OCI-LY7 (cell line): Measurements from ENCODE around the gene EIF3F. TPM values are rescaled to one million over a fixed set of nuclear protein-coding genes. Genes with fewer than 3 reads are reported as not detected.

Experiments
- Bru-seq: library from RNA; stranded (reverse); fragments of 400-500 nt; gene quantifications from one replicate; lab custom pipeline; 2021; lab: Mats Ljungman, UMichigan
- BruChase-seq, 2 experiments: library from RNA; stranded (reverse); fragments of 400-500 nt; gene quantifications; one replicate each; lab custom pipeline; 2021; lab: Mats Ljungman, UMichigan
- BruUV-seq: library from RNA; stranded (reverse); fragments of 400-500 nt; replicated peaks from 2 replicates; lab custom pipeline; 2021; lab: Mats Ljungman, UMichigan
- CTCF ChIA-PET: fragments of 300-600 bp; sonication (Branson Sonifier 250); formaldehyde crosslinking; loops from one replicate; lab custom pipeline; 2022; ENCODE audit warnings: antibody characterized with exemption; ENCODE audit not compliant: unreplicated experiment; lab: Charles Lee
- POLR2A ChIA-PET: fragments of 300-600 bp; sonication (Branson Sonifier 250); formaldehyde crosslinking; loops from one replicate; lab custom pipeline; 2022; ENCODE audit warnings: antibody characterized with exemption; lab: Charles Lee
- DNase-seq: peaks from one replicate; pipeline ENCODE4 v3.0.0-alpha.2; 2015; ENCODE audit warnings: low spot score
- H2AFZ ChIP-seq: fragments of 200-600 bp; sonication (generic), shearing (Covaris generic); 2 replicates; pipeline ENCODE4 v1.6.1; 2014; ENCODE audit warnings: mild to moderate bottlenecking, antibody characterized with exemption, low read length, moderate library complexity
- H3K27ac ChIP-seq: fragments of 200-600 bp; sonication (generic); 2 replicates; pipeline ENCODE4 v1.5.1; 2014; ENCODE audit warnings: mixed run types, low read depth, mild to moderate bottlenecking, moderate library complexity, low read length, inconsistent platforms; ENCODE audit not compliant: poor library complexity, severe bottlenecking
- H3K36me3 ChIP-seq: fragments of 200-600 bp; sonication (generic); 2 replicates; pipeline ENCODE4 v1.6.1; 2014; ENCODE audit warnings: mild to moderate bottlenecking, antibody characterized with exemption, low read length, moderate library complexity, mixed read lengths; ENCODE audit not compliant: insufficient read depth
- H3K4me1 ChIP-seq: fragments of 200-600 bp; sonication (generic); 2 replicates; pipeline ENCODE4 v1.5.1; 2014; ENCODE audit warnings: mild to moderate bottlenecking, low read length; ENCODE audit not compliant: insufficient read depth, poor library complexity, severe bottlenecking
- H3K4me2 ChIP-seq: fragments of 200-600 bp; sonication (generic); 2 replicates; pipeline ENCODE4 v1.6.1; 2014; ENCODE audit warnings: mild to moderate bottlenecking, low read length
- H3K4me3 ChIP-seq: fragments of 200-600 bp; sonication (generic); 2 replicates; pipeline ENCODE4 v1.5.1; 2014; ENCODE audit warnings: mild to moderate bottlenecking, low read depth, low read length; ENCODE audit not compliant: poor library complexity, severe bottlenecking
- H3K79me2 ChIP-seq: fragments of 200-600 bp; sonication (generic); 2 replicates; pipeline ENCODE4 v1.6.1; 2016; ENCODE audit warnings: low read depth, mild to moderate bottlenecking, low read length, moderate library complexity, mixed read lengths; ENCODE audit not compliant: insufficient read depth
- H3K9me2 ChIP-seq: fragments of 200-600 bp; sonication (generic); 2 replicates; pipeline ENCODE4 v1.6.1; 2016; ENCODE audit warnings: mild to moderate bottlenecking, low read length, mixed read lengths; ENCODE audit not compliant: insufficient read depth
- H3K9me3 ChIP-seq: fragments of 200-600 bp; sonication (generic); 2 replicates; pipeline ENCODE4 v1.6.1; 2014; ENCODE audit warnings: mild to moderate bottlenecking, mixed run types, low read length, mixed read lengths
- H4K20me1 ChIP-seq: fragments of 200-600 bp; sonication (generic); 2 replicates; pipeline ENCODE4 v1.6.1; 2014; ENCODE audit warnings: mild to moderate bottlenecking, antibody characterized with exemption, low read length, moderate library complexity, mixed read lengths; ENCODE audit not compliant: insufficient read depth
- CTCF ChIP-seq: fragments of 200-600 bp; sonication (generic); conservative IDR thresholded peaks from 2 replicates; pipeline ENCODE4 v1.5.1; 2014; ENCODE audit warnings: mild to moderate bottlenecking, antibody characterized with exemption, low read length, moderate library complexity, mixed read lengths
- EZH2phosphoT487 ChIP-seq: fragments of 200-600 bp; sonication (generic); IDR thresholded peaks from 2 replicates; pipeline ENCODE4 v1.6.1; 2018; ENCODE audit warnings: low read depth, borderline replicate concordance, mild to moderate bottlenecking, mixed run types, antibody characterized with exemption, low read length, moderate library complexity, mixed read lengths
- intact Hi-C: fragments of 100-400 bp; cut with micrococcal nuclease; formaldehyde crosslinking; loops from one replicate; pipeline ENCODE4 v1.10.0; 2022; ENCODE audit not compliant: unreplicated experiment
- long read RNA-seq: library from polyadenylated mRNA; stranded (forward); transcript quantifications from one replicate; pipeline ENCODE4 v2.0.0, GENCODE V29; 2022
- total RNA-seq, 2 experiments: library from RNA; depleted of rRNA in 1 of 2; stranded (reverse); fragments of >200 nt in 1 of 2; shearing (Covaris generic) in 1 of 2; gene quantifications; 2 replicates each; pipeline ENCODE4 v1.2.3, GENCODE V29; 2014 to 2022

Gene EIF3F
- total RNA-seq (2014; rRNA removed; shearing (Covaris generic)): 239 and 376 TPM in 2 replicates
- total RNA-seq (2022): 367 and 403 TPM in 2 replicates
- Bru-seq, nascent RNA: percentile 85 among the genes with signal in this experiment
- percentile 85 among the genes with signal in this experiment for BruChase-seq, experiment 1, labeled RNA remaining after a 6-hour chase
- percentile 77 among the genes with signal in this experiment for BruChase-seq, experiment 2, labeled RNA remaining after a 2-hour chase
- long read RNA-seq, transcript EIF3F-201 (8 exons, 1,254 nt): major isoform, 299 of 319 reads
- long read RNA-seq, partial matches to known transcripts: 14 of 319 reads
- long read RNA-seq, other reads (novel, unspliced or antisense): 5 of 319 reads

GRCh38 chr11:7986768-7987559 lies at the start of gene EIF3F:
Gene EIF3F (plus strand): TSS chr11:7987337. CDS start chr11:7987353, 16 bp downstream.
- Histone ChIP-seq H3K4me2 (peak within 1 kb of the TSS; percentile 98), H2AFZ (peak within 1 kb of the TSS; percentile 100), H4K20me1 (peaks cover 20% of the 10 kb centered on the region), H3K79me2 (peaks cover 41% of the 10 kb centered on the region), H3K9me2 (no peaks in the 10 kb centered on the region), H3K4me3 (peak within 1 kb of the TSS; percentile 96), H3K36me3 (peaks cover 34% of the 10 kb centered on the region), H3K27ac (peak within 1 kb of the TSS; percentile 57), H3K4me1 (peaks cover 27% of the 10 kb centered on the region), H3K9me3 (no peaks in the 10 kb centered on the region)
- no peak for TF ChIP-seq EZH2phosphoT487
- peak; percentile 89 for TF ChIP-seq CTCF
- no TSS peak for BruUV-seq
- DNase-seq: peak; percentile 99
- ChIA-PET POLR2A (interaction anchor here (0.7 to 2.3 kb wide), 9 partner anchors 11 to 96 kb away, joined by 3 to 29 read pairs (median 5); no protein-coding TSS in a partner anchor), CTCF (interaction anchor here (0.5 to 2.1 kb wide), 5 partner anchors 74 to 1304 kb away, joined by 3 to 42 read pairs (median 3); partner anchors contain the start of gene MRPL17)
- intact Hi-C loops: loop anchor here (1.0 to 5.0 kb wide), 2 partner anchors 95 to 895 kb away; no protein-coding TSS in a partner anchor

- Histone ChIP-seq H3K4me3 (no peak overlapping the region), H3K9me2 (no peaks in the 10 kb centered on the region; the same call in 1 of the 2 replicates), H3K4me2 (no peak overlapping the region), H3K79me2 (no peaks in the 10 kb centered on the region), H4K20me1 (no peaks in the 10 kb centered on the region), H3K9me3 (peaks cover 24% of the 10 kb centered on the region), H3K36me3 (no peaks in the 10 kb centered on the region), H3K27ac (no peak overlapping the region), H3K4me1 (no peaks in the 10 kb centered on the region), H2AFZ (no peak overlapping the region)
- ChIA-PET POLR2A (interaction anchor here (0.7 kb wide), 1 partner anchor 10 kb away, joined by 3 read pairs; no protein-coding TSS in a partner anchor), CTCF (no interaction called here)
- TF ChIP-seq EZH2phosphoT487 (no peak), CTCF (no peak)
- DNase-seq: no peak
- BruUV-seq: no TSS peak
- intact Hi-C loops: no loop called here
These were observed 46.0 kb upstream of the EIF3F start for GRCh38 chr11:7941146-7941545.
